Measurements from ENCODE around the gene SLC16A5. TPM values are rescaled to one million over a fixed set of nuclear protein-coding genes. Genes with fewer than 3 reads are reported as not detected.
"Not testable (repeated sequence)": the region's sequence is repeated elsewhere in the genome, so short reads cannot be mapped to it uniquely, and the experiment has no call there.

SLC16A5 gene
- total RNA-seq, 2 experiments from 2014 or later: 9.1 to 11.0 TPM

DNA sequence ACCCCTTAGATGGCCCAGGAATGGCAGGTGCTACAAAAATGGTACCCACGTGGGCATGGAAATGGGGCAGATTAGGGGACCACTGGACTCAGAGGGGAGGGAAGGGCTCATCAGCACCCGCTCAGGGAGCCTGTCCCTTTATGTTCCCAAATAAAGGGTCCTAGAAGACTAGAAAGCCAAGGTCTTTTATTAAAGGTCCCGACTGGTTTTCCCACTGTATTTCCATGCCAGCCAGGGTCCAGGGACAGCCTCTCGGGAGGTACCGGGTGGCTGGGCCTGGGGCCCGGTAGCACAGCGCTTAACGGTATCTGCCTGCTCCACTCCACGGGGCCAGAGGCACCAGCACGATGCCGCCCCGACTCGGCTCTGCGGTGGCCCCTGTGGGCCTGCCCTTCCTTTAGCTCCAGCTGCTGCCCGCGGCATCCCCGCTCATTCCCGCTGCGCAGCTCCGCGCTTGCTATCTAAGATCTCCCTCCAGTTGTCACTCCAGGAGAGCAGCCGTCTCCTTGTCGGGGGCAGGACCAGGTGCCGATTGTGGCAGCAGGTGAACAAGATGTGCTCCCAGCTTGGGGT lies 42.4 kb downstream of the SLC16A5 start:
- ATAC-seq (ENCODE audit: low read depth) (no peak), DNase-seq (no peak)
- H3K4me3 Mint-ChIP-seq: peak overlapping the region; percentile 89
- H3K27me3 Mint-ChIP-seq: no peaks in the 10 kb centered on the region
- H3K36me3 Mint-ChIP-seq: peaks cover 9% of the 10 kb centered on the region
- H3K27ac Mint-ChIP-seq: peak overlapping the region; percentile 84
- H3K9me3 Mint-ChIP-seq: no peaks in the 10 kb centered on the region
- POLR2A ChIA-PET: interaction anchor here (0.5 to 3.9 kb wide), 9 partner anchors 9 to 169 kb away, joined by 3 to 45 read pairs (median 4); partner anchors contain the start of genes ARMC7, JPT1 and MRPL58
- peaks cover 21% of the 10 kb centered on the region for H3K4me1 Mint-ChIP-seq

DNA sequence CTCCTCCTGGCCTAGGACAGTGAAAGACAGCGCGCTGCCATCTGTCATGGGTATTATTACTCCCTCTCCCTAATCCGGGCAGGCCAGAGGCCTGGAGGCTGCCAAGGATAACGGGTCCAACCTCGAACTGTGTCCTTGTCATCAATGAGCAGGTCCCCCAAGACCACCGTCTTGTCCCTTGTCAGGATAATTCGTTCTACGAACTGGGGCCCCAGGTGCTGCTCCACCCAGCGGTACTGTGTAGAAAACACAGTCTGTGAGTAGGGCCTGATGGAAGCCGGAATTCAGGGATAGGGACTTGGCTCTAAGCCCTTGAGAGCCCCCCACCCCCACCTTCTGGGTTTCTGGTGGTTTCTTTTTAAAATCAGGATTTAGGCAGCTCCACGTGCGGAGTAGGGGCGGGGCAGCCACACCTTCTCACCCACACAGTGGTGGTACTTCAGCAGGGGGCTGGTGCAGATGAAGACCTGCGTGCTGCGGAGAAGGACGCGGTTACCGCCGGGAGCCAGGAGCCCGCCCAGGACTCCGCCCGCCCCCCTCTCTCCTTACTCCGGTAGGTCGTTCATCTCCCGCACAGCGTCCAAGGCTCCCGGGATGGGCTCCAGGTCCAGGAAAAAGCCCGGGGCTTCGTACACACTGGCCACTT lies 43.0 kb downstream of the SLC16A5 start:
- peaks cover 17% of the 10 kb centered on the region for H3K4me1 Mint-ChIP-seq
- ATAC-seq (ENCODE audit: low read depth): peak; percentile 41
- peak overlapping the region; percentile 89 for H3K4me3 Mint-ChIP-seq
- POLR2A ChIA-PET: interaction anchor here (0.5 to 3.9 kb wide), 15 partner anchors 10 to 330 kb away, joined by 3 to 45 read pairs (median 3); partner anchors contain the start of genes ARMC7, GRB2, JPT1 and MRPL58
- H3K27me3 Mint-ChIP-seq: no peaks in the 10 kb centered on the region
- no peaks in the 10 kb centered on the region for H3K9me3 Mint-ChIP-seq
- peak overlapping the region; percentile 84 for H3K27ac Mint-ChIP-seq
- DNase-seq: no peak
- H3K36me3 Mint-ChIP-seq: peaks cover 9% of the 10 kb centered on the region

- DNase-seq (peak; percentile 86), ATAC-seq (ENCODE audit: low read depth) (peak; percentile 80)
- Mint-ChIP-seq H3K9me3 (no peaks in the 10 kb centered on the region), H3K4me3 (peak within 1 kb of the TSS; percentile 89), H3K36me3 (peaks cover 9% of the 10 kb centered on the region), H3K27me3 (no peaks in the 10 kb centered on the region), H3K27ac (peak within 1 kb of the TSS; percentile 85), H3K4me1 (peaks cover 10% of the 10 kb centered on the region)
- POLR2A ChIA-PET: interaction anchor here (0.6 to 3.9 kb wide), 14 partner anchors 10 to 329 kb away, joined by 3 to 45 read pairs (median 4); partner anchors contain the start of genes ARMC7, GGA3, GRB2 and JPT1
Measured at GRCh38 chr17:75131278-75132017, 43.7 kb downstream of the SLC16A5 start, which contains the start of gene NT5C. TSS of gene NT5C (minus strand) at chr17:75131742. CDS start at chr17:75131707, 35 bp downstream.

GRCh38 chr17:75132018-75133000 lies 44.6 kb downstream of the SLC16A5 start:
- not testable (repeated sequence) for H3K4me1 Mint-ChIP-seq

DNA sequence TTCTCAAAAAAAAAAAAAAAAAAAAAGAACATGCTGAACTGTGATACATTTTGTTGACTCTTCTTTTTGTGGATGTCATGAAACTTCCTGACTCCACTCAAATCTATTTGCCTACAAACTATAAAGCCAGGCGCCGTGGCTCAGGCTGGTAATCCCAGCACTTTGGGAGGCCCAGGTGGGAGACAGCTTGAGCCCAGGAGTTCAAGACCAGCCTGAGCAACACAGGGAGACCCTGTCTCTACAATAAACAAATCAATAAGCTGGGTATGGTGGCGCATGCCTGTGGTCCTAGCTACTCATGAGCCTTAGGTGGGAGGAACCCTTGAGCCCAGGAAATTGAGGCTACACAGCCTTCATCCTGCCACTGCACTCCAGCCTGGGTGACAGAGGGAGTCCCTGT lies 45.2 kb downstream of the SLC16A5 start:
- DNase-seq (no peak), ATAC-seq (ENCODE audit: low read depth) (no peak)
- H3K4me1 Mint-ChIP-seq: peaks cover 10% of the 10 kb centered on the region
- POLR2A ChIA-PET: interaction anchor here (1.4 to 3.9 kb wide), 3 partner anchors 20 to 21 kb away, joined by 4 to 45 read pairs (median 20); partner anchors contain the start of genes ARMC7 and JPT1
- H3K4me3 Mint-ChIP-seq: no peak overlapping the region
- H3K27me3 Mint-ChIP-seq: no peaks in the 10 kb centered on the region
- no peaks in the 10 kb centered on the region for H3K9me3 Mint-ChIP-seq
- peak overlapping the region; percentile 33 for H3K27ac Mint-ChIP-seq
- H3K36me3 Mint-ChIP-seq: peaks cover 13% of the 10 kb centered on the region

More at GRCh38 chr17:75132018-75133000, 44.6 kb downstream of the SLC16A5 start:
- not testable (repeated sequence) for ATAC-seq (ENCODE audit: low read depth); H3K9me3 Mint-ChIP-seq; H3K27me3 Mint-ChIP-seq; DNase-seq
- peak overlapping the region; percentile 85 for H3K27ac Mint-ChIP-seq
- peak overlapping the region; percentile 85 for H3K4me3 Mint-ChIP-seq
- peaks cover 13% of the 10 kb centered on the region for H3K36me3 Mint-ChIP-seq
- POLR2A ChIA-PET: interaction anchor here (0.6 to 3.9 kb wide), 9 partner anchors 9 to 129 kb away, joined by 3 to 45 read pairs (median 4); partner anchors contain the start of genes ARMC7, GGA3, JPT1 and MRPL58

- POLR2A ChIA-PET: interaction anchor here (1.3 to 3.9 kb wide), 4 partner anchors 8 to 21 kb away, joined by 4 to 45 read pairs (median 4); partner anchors contain the start of genes ARMC7 and JPT1
- not testable (repeated sequence) for H3K27ac Mint-ChIP-seq
Measured at GRCh38 chr17:75133607-75134347, 46.0 kb downstream of the SLC16A5 start.

GRCh38 chr17:75135452-75135851 lies 47.7 kb downstream of the SLC16A5 start:
- H3K27ac Mint-ChIP-seq: no peak overlapping the region
- POLR2A ChIA-PET: interaction anchor here (1.6 kb wide), 1 partner anchor 10 kb away, joined by 4 read pairs; no protein-coding TSS in a partner anchor
- no peak for ATAC-seq (ENCODE audit: low read depth)

More at GRCh38 chr17:75133607-75134347, 46.0 kb downstream of the SLC16A5 start:
- not testable (repeated sequence) for H3K4me1 Mint-ChIP-seq; ATAC-seq (ENCODE audit: low read depth); H3K4me3 Mint-ChIP-seq; H3K27me3 Mint-ChIP-seq; DNase-seq; H3K9me3 Mint-ChIP-seq
- H3K36me3 Mint-ChIP-seq: peaks cover 11% of the 10 kb centered on the region

GRCh38 chr17:75135946-75136345 lies 48.2 kb downstream of the SLC16A5 start:
- POLR2A ChIA-PET: interaction anchor here (1.3 kb wide), 1 partner anchor 19 kb away, joined by 3 read pairs; no protein-coding TSS in a partner anchor
- ATAC-seq (ENCODE audit: low read depth) (no peak), DNase-seq (no peak)
- Mint-ChIP-seq H3K4me1 (peaks cover 10% of the 10 kb centered on the region), H3K4me3 (no peak overlapping the region), H3K27me3 (no peaks in the 10 kb centered on the region), H3K27ac (no peak overlapping the region), H3K9me3 (no peaks in the 10 kb centered on the region), H3K36me3 (peaks cover 13% of the 10 kb centered on the region)

More at GRCh38 chr17:75135452-75135851, 47.7 kb downstream of the SLC16A5 start:
- Mint-ChIP-seq H3K4me3 (no peak overlapping the region), H3K9me3 (no peaks in the 10 kb centered on the region), H3K4me1 (peaks cover 8% of the 10 kb centered on the region), H3K36me3 (peaks cover 13% of the 10 kb centered on the region), H3K27me3 (no peaks in the 10 kb centered on the region)
- DNase-seq: no peak

DNA sequence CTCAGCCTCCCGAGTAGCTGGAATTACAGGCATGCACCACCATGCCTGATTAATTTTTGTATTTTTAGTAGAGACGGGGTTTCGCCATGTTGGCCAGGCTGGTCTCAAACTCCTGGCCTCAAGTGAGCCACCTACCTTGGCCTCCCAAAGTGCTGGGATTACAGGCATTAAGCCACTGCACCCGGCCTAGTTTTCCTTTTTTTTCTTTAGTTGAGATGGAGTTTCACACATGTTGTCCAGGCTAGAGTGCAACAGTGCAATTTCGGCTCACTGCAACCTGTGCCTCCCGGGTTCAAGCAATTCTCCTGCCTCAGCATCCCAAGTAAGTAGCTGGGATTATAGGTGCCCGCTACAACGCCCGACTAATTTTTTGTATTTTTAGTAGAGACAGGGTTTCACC lies 50.0 kb downstream of the SLC16A5 start:
- Mint-ChIP-seq H3K4me1 (peaks cover 21% of the 10 kb centered on the region), H3K36me3 (peaks cover 21% of the 10 kb centered on the region)
- POLR2A ChIA-PET: interaction anchor here (0.6 to 1.1 kb wide), 3 partner anchors 14 to 65 kb away, joined by 3 to 6 read pairs (median 3); no protein-coding TSS in a partner anchor
- not testable (repeated sequence) for H3K9me3 Mint-ChIP-seq; DNase-seq; ATAC-seq (ENCODE audit: low read depth); H3K4me3 Mint-ChIP-seq; H3K27ac Mint-ChIP-seq; H3K27me3 Mint-ChIP-seq

DNA sequence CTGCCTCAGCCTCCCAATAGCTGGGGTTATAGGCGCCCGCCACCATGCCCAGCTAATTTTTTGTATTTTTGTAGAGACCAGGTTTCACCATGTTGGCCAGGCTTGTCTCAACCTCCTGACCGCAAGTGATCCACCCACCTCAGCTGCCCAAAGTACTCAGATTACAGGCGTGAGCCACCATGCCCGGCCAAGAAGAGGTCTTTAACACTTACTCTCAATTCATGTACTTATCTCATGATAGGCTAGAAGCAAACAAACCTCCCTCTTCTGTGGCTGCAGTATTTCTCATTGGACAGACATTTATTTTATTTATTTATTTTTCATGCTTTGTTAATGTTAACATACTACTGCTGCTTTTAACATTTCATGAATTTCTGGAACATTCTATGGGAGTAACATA lies 50.8 kb downstream of the SLC16A5 start:
- Mint-ChIP-seq H3K27ac (no peak overlapping the region), H3K9me3 (no peaks in the 10 kb centered on the region), H3K27me3 (no peaks in the 10 kb centered on the region), H3K36me3 (peaks cover 24% of the 10 kb centered on the region), H3K4me3 (no peak overlapping the region), H3K4me1 (peaks cover 17% of the 10 kb centered on the region)
- POLR2A ChIA-PET: interaction anchor here (1.4 kb wide), 1 partner anchor 25 kb away, joined by 3 read pairs; no protein-coding TSS in a partner anchor
- ATAC-seq (ENCODE audit: low read depth) (no peak), DNase-seq (no peak)

DNA sequence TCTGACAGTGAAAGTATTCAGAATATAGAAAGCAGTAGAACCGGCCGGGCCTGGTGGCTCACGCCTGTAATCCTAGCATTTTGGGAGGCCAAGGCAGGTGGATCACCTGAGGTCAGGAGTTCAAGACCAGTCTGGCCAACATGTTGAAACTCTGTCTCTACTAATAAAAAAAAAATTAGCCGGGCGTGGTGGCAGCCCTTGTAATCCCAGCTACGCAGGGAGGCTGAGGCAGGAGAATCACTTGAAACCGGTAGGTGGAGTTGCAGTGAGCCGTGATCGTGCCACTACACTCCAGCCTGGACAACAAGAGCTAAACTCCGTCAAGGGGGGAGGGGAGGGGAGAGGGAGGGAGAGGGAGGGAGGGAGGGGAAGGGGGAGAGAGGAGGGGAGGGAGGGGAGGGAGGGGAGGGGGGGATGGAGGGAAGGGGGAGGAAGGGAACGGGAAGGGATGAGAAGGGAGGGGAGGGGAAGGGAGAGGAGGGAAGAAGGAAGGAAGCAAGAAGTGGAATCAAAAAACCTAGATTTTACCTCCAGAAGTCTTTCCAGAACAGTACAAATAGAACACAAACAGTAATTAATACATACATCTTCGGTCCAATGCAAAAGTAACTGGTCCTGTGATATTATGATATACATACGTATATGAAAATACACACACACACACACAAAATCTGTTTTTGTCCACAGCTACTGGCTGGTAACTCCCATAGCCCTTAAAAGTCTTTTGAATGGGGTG lies 54.6 kb downstream of the SLC16A5 start:
- DNase-seq: no peak
- H3K9me3 Mint-ChIP-seq: no peaks in the 10 kb centered on the region
- H3K27me3 Mint-ChIP-seq: no peaks in the 10 kb centered on the region
- no peak overlapping the region for H3K4me3 Mint-ChIP-seq
- peaks cover 17% of the 10 kb centered on the region for H3K4me1 Mint-ChIP-seq
- ATAC-seq (ENCODE audit: low read depth): no peak
- no peak overlapping the region for H3K27ac Mint-ChIP-seq
- peaks cover 42% of the 10 kb centered on the region for H3K36me3 Mint-ChIP-seq
- POLR2A ChIA-PET: interaction anchor here (1.7 to 2.1 kb wide), 2 partner anchors 11 to 12 kb away, joined by 7 to 10 read pairs; partner anchors contain the start of genes JPT1 and NT5C

All from activated naive CD8-positive, alpha-beta T cell treated with anti-CD3 and anti-CD28 coated beads, Interleukin-2, amount 10 ng/mL, durations not matched to agents 7 days and 5 days (primary cell).